ENCODE measurements around the gene TEAD1.

Gene TEAD1

GRCh38 chr11:12924650-12925049 lies 250.4 kb downstream of the TEAD1 start:
- DNase-seq (ENCODE audit: extremely low read depth, low read depth): no peak
- TF ChIP-seq CTCF (IDR thresholded peaks at IDR 0.05; ENCODE audit: low read depth, low read length): no peak

GRCh38 chr11:12925520-12925919 lies 251.3 kb downstream of the TEAD1 start:
- no peak for TF ChIP-seq CTCF (IDR thresholded peaks at IDR 0.05; ENCODE audit: low read depth, low read length)
- no peak for DNase-seq (ENCODE audit: extremely low read depth, low read depth)

- no peak for DNase-seq (ENCODE audit: extremely low read depth, low read depth)
- TF ChIP-seq CTCF (IDR thresholded peaks at IDR 0.05; ENCODE audit: low read depth, low read length): no peak
These were observed 253.0 kb downstream of the TEAD1 start for GRCh38 chr11:12927221-12927620.

- TF ChIP-seq CTCF (IDR thresholded peaks at IDR 0.05; ENCODE audit: low read depth, low read length): no peak
These were observed 253.7 kb downstream of the TEAD1 start for GRCh38 chr11:12927886-12928285.

GRCh38 chr11:12930850-12931249 lies 256.6 kb downstream of the TEAD1 start:
- no peak for TF ChIP-seq CTCF (IDR thresholded peaks at IDR 0.05; ENCODE audit: low read depth, low read length)
- DNase-seq (ENCODE audit: extremely low read depth, low read depth): no peak

More at GRCh38 chr11:12927886-12928285, 253.7 kb downstream of the TEAD1 start:
- DNase-seq (ENCODE audit: extremely low read depth, low read depth): no peak

- no peak for TF ChIP-seq CTCF (IDR thresholded peaks at IDR 0.05; ENCODE audit: low read depth, low read length)
These were observed 258.3 kb downstream of the TEAD1 start for GRCh38 chr11:12932485-12932884.

GRCh38 chr11:12936200-12936599 lies 262.0 kb downstream of the TEAD1 start:
- no peak for DNase-seq (ENCODE audit: extremely low read depth, low read depth)
- TF ChIP-seq CTCF (IDR thresholded peaks at IDR 0.05; ENCODE audit: low read depth, low read length): no peak

More at GRCh38 chr11:12932485-12932884, 258.3 kb downstream of the TEAD1 start:
- no peak for DNase-seq (ENCODE audit: extremely low read depth, low read depth)
